HG02884 (cell line): Measurements from ENCODE around the gene SLC8A1.

Experiments
- ATAC-seq: cut with Tn5 transposase; IDR thresholded peaks from one replicate; pipeline ENCODE4 v1.9.1; 2021; ENCODE audit warnings: mild to moderate bottlenecking, moderate library complexity; ENCODE audit not compliant: unreplicated experiment

Gene SLC8A1

GRCh38 chr2:40317046-40317445 lies 134.8 kb downstream of the SLC8A1 start:
- no peak for ATAC-seq

GRCh38 chr2:40316620-40317019 lies 135.3 kb downstream of the SLC8A1 start:
- ATAC-seq, result no peak

- ATAC-seq, result no peak
Measured at GRCh38 chr2:40315683-40316082, 136.2 kb downstream of the SLC8A1 start.

GRCh38 chr2:40311026-40311425 lies 140.9 kb downstream of the SLC8A1 start:
- ATAC-seq, result no peak

- no peak for ATAC-seq
Measured at GRCh38 chr2:40310303-40310702, 141.6 kb downstream of the SLC8A1 start.

GRCh38 chr2:40304340-40304739 lies 147.6 kb downstream of the SLC8A1 start:
- ATAC-seq, result no peak

GRCh38 chr2:40303746-40304145 lies 148.1 kb downstream of the SLC8A1 start:
- ATAC-seq, result no peak

- ATAC-seq, result no peak
Measured at GRCh38 chr2:40302751-40303325, 149.1 kb downstream of the SLC8A1 start.

- ATAC-seq, result no peak
Measured at GRCh38 chr2:40300391-40300790, 151.5 kb downstream of the SLC8A1 start.

GRCh38 chr2:40299781-40300180 lies 152.1 kb downstream of the SLC8A1 start:
- ATAC-seq, result no peak

GRCh38 chr2:40299173-40299572 lies 152.7 kb downstream of the SLC8A1 start:
- no peak for ATAC-seq

- ATAC-seq, result no peak
Measured at GRCh38 chr2:40298026-40298425, 153.9 kb downstream of the SLC8A1 start.

GRCh38 chr2:40292291-40292690 lies 159.6 kb downstream of the SLC8A1 start:
- no peak for ATAC-seq

GRCh38 chr2:40289771-40290404 lies 162.0 kb downstream of the SLC8A1 start:
- ATAC-seq, result no peak

- no peak for ATAC-seq
Measured at GRCh38 chr2:40287773-40288172, 164.1 kb downstream of the SLC8A1 start.

GRCh38 chr2:40287195-40287594 lies 164.7 kb downstream of the SLC8A1 start:
- ATAC-seq, result no peak

GRCh38 chr2:40286721-40287120 lies 165.2 kb downstream of the SLC8A1 start:
- no peak for ATAC-seq

- ATAC-seq, result no peak
Measured at GRCh38 chr2:40285391-40285790, 166.5 kb downstream of the SLC8A1 start.

- no peak for ATAC-seq
Measured at GRCh38 chr2:40284797-40285196, 167.1 kb downstream of the SLC8A1 start.

- ATAC-seq, result no peak
Measured at GRCh38 chr2:40283111-40283909, 168.6 kb downstream of the SLC8A1 start.

- peak; percentile 28 for ATAC-seq
Measured at GRCh38 chr2:40282428-40282827, 169.5 kb downstream of the SLC8A1 start.
